Breast epithelium (tissue), 3 donors: ENCODE results near the gene ADAMTS2.

Experiments used
- CTCF ChIP-seq, 3 donors: fragments of 450-650 bp; IDR thresholded peaks; one replicate each; pipeline ENCODE4 v1.5.1; 2016 to 2017; ENCODE audit warnings: antibody characterized with exemption in 3 of 3, mild to moderate bottlenecking in 3 of 3, moderate library complexity in 3 of 3
- POLR2AphosphoS5 ChIP-seq, 3 donors: sonication (generic); formaldehyde crosslinking; IDR thresholded peaks; one replicate each; pipeline ENCODE4 v1.6.1; 2017; ENCODE audit warnings: antibody characterized with exemption in 3 of 3

DNA sequence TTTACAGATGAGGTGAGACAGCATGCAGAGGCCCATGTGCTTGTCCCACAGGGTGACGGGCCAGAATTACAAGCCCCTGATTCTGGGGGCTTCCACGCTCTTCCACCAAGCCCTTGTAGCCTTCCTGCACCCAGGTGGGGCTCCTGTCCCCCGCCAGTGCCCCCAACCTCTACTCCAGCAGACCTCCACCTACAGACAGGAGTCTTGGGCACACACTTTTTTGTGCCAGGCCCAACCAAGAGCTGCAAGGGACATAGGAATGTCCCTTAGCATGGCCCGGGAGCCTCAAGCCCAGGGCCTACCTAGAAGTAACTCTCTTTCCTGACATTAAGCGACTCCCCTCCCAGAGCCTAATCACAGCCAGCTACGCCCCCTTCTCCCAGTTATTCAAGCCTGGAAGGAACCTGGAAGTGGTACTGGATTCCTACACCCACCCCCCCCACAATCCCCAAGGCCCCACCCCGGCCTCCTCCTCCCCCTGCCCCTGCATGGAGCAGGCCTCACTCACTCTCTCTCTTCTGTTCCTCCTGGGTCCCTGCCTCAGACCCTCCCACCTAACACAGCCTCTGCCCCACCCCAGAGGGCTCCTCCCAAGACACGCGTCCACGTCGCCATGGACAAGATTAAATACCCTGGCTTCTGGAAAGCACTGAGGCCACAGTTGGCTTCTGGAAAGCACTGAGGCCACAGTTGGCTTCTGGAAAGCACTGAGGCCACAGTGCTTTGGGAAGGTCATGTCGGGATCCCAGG lies 30.5 kb downstream of the ADAMTS2 start:
- no peak for TF ChIP-seq CTCF (IDR thresholded peaks at IDR 0.05)
- TF ChIP-seq POLR2AphosphoS5 (IDR thresholded peaks at IDR 0.05): no peak
